ENCODE measurements around the gene B3GAT1.
"Not testable (repeated sequence)": the region's sequence is repeated elsewhere in the genome, so short reads cannot be mapped to it uniquely, and the experiment has no call there.

The B3GAT1 gene

DNA sequence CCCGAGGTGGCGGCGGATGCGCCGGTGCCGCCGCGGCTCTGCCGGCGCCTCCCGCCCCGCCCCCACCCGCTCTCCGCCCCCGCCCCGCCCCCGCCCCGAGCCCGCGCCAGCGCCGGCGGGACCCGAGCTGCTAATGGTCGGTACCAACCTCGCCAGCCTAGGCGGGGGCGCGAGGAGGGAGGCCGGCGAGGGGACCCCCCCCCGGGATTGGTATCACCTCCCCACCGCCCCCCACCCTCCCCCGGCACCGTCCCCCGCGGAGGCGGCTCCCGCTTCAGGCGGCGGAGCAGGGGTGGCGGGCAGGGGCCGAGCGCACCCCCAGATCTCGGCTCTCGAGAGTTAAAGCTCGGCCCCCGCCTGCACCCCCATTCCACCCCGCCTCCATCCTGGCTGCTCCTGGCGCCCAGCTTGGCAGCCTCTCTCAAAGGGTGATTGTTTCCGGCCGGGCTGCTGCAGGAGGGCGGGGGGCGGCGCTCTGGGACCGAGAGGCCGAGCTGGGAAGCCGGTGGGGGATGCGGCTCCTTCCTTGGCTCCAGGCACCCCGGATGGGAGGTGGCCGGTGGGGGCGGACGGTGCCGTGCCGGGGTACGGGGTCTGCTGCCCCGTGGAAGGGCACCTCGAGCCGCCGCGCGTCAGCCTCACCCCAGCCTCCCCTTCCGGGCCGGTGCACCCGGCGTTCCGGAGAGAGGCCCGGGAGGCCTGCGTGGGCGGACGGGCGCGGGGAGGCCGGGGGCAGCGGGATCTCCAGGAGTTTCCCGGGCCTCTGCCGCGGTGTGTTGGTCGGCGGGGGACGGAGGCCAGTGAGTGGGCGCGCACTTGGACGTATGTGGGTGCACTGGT, at the start of gene B3GAT1:
B3GAT1 (minus strand) TSS at position 40 of the 840 bp plus-strand sequence. CDS start 24,583 bp downstream, outside the sequence.
- no peak for DNase-seq (ENCODE audit: low read depth)

GRCh38 chr11:134461621-134462020, 49.6 kb upstream of the B3GAT1 start:
- no peak for DNase-seq (ENCODE audit: low read depth)

GRCh38 chr11:134460881-134461280, 48.8 kb upstream of the B3GAT1 start:
- DNase-seq (ENCODE audit: low read depth): no peak

DNA sequence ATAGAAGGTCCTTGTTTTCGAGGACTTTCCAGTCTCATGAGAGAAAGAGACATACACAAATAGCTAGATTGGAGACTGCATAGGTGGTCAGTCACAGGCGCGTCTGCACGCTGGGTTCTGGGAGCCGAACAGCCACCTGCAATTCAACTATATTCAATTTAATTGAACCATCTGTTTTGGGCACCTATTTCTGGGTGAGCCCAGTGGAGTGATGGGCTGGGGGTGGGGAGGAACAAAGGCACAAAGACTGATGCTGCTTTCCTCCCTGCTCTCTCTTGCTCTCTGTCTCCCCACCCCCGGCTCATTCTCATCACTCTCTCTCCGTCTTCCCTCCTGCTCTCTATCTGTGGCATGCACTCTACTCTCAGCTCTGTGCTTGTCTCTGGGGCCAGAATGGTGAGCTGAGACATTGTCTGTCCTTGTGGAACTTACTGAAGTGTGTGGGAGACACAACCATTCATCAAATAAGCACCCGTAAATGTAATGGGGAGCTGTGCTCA, 48.1 kb upstream of the B3GAT1 start:
- DNase-seq (ENCODE audit: low read depth): no peak

DNA sequence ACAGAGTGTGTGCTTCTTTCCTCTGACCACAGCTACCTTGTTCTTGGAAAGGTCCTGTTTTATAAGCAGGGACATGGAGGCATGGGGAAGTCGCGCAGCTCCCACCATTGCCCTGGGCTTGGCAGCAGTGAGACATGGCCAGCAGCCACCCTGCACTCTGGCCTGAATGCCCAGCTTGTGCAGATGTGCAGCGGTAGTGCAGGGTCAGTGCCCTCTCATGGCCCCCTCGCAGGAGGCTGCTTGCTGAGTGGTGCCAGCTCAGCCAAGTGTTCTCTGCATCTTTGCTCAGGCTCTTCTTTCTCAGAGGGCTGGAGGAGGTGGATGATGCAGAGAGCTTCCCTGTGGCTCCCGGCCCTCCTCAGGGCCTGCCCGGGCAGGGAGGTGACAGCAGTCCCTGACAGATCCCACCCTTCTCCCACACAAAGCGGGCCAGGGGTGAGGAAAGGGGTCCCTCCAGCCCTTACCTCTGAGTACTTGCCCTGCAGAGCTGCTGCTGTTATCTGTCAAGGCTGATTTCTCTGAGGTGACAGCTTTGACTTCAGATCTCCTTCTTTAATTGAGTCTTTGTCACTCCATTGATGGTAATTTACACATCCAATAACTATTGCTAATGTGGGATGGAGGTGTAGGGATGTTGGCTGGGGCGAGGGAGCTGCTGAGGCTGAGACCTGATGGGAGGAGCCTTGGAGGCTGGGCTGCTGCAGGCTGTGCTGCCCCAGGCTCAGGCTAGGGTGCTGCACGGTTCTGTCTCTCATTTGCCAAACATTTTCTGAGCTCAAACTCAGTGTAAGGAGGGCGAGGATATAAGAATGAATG, 47.4 kb upstream of the B3GAT1 start:
- DNase-seq (ENCODE audit: low read depth): no peak

GRCh38 chr11:134457411-134458007, 45.5 kb upstream of the B3GAT1 start:
- DNase-seq (ENCODE audit: low read depth): not testable (repeated sequence)

DNA sequence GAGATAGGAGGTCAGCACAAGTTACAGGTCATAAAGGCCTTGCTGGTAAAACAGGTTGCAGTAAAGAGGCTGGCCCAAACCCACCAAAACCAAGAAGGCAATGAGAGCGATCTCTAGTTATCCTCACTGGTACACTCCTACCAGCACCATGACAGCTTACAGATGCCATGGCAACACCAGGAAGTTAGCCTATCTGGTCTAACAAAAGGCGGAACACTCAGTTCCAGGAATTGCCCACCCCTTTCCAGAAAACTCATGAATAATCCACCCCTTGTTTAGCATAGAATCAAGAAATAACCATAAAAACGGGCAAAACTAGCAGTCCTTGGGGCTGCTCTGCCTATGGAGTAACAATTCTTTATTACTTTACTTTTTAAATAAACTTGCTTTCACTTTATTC, 43.5 kb upstream of the B3GAT1 start:
- no peak for DNase-seq (ENCODE audit: low read depth)

DNA sequence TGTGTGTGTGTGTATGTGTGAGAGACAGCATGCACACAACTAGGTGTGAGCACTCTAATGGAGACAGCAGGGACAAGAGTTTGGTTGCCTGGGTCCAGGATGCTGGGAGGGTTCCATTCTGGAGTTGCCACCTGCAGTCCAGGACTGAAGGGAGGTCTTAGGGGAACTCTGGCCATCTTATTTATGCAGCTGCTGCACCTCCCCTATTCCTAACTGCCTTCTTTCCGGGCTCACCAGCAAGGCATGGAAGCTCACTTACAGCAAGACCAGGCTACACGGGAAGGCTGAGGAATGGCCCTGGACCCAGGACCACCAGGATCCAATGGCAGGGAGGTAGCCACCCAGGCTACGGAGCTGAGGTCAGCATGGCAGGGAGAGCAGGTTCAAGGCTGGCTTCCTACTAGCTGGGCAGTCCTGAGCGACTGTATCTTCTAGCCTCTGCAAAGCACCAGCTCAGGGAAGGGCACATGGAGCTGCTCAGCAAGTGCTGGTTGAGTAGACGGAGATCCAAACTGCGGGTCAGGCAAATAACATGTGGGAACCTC, 42.2 kb upstream of the B3GAT1 start:
- no peak for DNase-seq (ENCODE audit: low read depth)

GRCh38 chr11:134453441-134453840, 41.4 kb upstream of the B3GAT1 start:
- DNase-seq (ENCODE audit: low read depth): no peak

DNA sequence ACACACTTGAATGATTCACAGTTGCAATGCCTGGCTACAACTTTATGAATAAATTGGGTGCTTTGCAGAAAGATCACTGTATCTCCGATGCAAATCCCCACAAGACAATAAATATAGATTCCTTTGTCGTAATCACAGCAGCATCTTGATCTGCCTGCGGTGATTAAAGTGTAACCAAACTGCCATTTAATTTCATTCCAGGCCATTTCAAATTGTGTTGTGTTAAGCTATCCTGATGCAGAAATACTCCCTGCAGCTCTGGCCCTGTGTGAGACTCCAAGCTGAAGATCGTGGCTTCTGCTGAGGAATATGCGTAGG, 40.8 kb upstream of the B3GAT1 start:
- DNase-seq (ENCODE audit: low read depth): no peak

DNA sequence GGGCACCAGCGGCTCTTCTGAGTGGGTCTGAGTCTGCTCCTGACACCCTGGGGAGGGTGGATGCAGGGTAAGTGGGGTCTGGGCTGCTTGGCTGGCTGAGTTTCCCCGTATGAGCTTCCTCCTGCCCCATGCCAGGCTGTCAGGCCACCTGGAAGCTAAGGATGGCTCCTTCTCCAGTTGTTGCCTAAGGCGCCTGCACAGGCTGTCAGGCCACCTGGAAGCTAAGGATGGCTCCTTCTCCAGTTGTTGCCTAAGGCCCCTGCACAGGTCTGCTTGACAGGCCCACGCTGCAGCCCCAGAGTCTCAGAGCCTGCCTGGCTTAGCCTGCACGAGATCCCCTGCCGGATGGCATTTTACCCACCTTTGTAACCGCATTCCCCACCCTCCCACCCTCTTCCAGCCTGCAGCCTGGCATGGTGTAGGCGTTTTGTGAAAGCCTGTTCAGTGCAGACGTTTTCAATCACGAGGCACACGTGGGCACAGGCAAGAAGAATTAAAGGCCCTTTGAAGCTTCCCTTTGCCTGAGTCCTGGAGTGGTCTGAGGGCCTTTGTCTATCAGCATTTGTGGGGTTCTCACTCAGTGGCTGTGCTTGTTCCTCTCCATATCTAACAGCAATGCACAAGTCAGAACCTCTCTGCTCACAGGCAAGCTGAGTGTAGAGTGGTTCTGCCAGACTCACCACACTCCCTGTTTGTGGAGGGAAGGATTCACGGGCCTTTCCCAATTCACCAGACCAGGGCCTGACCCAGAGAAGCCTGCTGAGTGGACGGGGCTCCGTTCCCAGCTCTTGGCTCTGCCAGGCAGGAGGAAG, 40.2 kb upstream of the B3GAT1 start:
- DNase-seq (ENCODE audit: low read depth): no peak

- DNase-seq (ENCODE audit: low read depth): no peak
Measured at GRCh38 chr11:134450186-134450585, 38.1 kb upstream of the B3GAT1 start.

GRCh38 chr11:134449713-134450112, 37.7 kb upstream of the B3GAT1 start:
- no peak for DNase-seq (ENCODE audit: low read depth)

GRCh38 chr11:134449051-134449450, 37.0 kb upstream of the B3GAT1 start:
- no peak for DNase-seq (ENCODE audit: low read depth)

DNA sequence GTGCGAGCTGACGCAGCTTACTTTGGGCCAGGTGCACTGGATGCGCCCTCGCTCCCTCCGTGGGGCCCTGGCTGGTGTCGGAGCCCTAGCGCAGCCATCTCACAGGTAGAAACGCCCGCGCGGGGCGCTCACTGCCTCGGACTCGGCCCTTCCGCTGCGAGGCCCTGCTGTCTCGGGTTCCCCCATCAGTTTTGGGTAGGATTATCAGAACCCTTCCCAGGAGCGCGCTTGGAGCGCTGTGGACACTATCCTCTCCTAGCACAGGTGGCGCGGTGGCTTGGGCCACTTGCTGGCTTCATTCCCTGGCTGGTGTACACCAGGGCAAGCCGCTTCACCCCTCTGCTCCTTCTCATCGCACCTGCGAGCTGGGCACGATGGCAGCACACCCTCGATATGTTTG, 35.7 kb upstream of the B3GAT1 start:
- no peak for DNase-seq (ENCODE audit: low read depth)

DNA sequence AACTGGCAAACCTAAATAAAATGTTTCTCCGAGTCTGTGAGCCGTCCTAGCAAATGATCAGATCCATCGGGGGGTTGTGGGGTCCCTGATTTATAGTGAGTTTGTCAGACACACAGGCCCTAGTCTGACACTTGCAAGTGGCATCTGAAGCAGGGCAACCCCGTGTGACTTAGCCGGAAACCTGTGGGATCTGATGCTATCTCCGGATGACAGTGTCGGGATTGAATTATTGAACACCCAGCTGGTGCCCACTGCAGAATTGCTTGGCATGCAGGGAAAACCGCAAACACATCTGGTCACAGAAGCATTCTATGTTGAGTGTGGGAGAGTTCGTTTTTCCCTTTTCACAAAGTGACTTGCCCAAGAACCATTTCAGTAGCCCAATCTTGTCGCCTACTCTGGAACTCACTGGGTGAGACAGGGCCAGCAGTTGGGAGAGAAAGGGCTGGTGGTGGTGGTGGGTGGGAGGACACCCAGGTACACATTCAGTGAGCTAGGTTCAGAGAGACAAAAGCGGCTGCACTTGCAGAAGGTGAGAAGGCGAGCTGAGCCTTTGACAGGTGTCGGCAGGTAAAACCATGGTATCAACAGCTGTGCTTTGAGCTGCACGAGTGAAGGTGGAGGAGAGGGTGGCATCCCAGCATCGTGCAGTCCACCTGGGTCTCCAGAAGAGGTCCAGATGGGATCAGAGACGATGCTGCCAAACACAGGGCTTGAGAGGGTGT, 33.7 kb upstream of the B3GAT1 start:
- no peak for DNase-seq (ENCODE audit: low read depth)

- DNase-seq (ENCODE audit: low read depth): not testable (repeated sequence)
Measured at GRCh38 chr11:134444160-134445108, 32.4 kb upstream of the B3GAT1 start.

DNA sequence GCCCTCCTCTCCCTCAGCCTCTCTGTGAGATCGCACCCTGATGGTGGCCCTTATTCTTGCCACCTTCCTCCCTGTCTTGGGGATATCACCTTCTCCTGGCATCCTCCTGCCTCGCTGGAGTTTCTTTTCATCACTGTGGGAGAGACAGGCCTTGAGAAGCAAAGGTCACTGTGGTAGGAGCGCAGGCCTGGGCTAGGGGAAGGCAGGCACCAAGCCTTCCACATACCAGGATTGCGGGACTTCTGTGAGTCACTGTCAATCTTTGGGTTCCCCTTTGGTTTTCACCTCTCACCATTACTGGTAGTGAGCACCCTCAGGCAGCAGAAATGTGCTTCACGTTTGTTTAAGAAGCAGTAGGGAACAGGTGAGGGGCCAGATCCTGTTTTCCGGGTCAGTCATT, 31.2 kb upstream of the B3GAT1 start:
- DNase-seq (ENCODE audit: low read depth): no peak

- no peak for DNase-seq (ENCODE audit: low read depth)
Measured at GRCh38 chr11:134442246-134442645, 30.2 kb upstream of the B3GAT1 start.

GRCh38 chr11:134441706-134442105, 29.7 kb upstream of the B3GAT1 start:
- no peak for DNase-seq (ENCODE audit: low read depth)
